Activated T-cell treated with anti-CD3 and anti-CD28 coated beads, Interleukin-2, amount 50 U/mL, for 72 hours (primary cell): ENCODE measurements around the gene SCYL3. TPM values are rescaled to one million over a fixed set of nuclear protein-coding genes. Genes with fewer than 3 reads are reported as not detected.

Experiments used
- ATAC-seq, 2 donors: fragments of 150-1000 bp; cut with Tn5 transposase; replicated peaks in 1 of 2; 2 replicates each; pipeline ENCODE4 v1.10.0; 2021; ENCODE audit warnings: moderate library complexity in 2 of 2, mild to moderate bottlenecking in 1 of 2
- DNase-seq, 2 donors: peaks; one replicate each; pipeline ENCODE4 v3.0.0; 2021 to 2022; ENCODE audit warnings: mixed read lengths in 1 of 2
- H3K27ac Mint-ChIP-seq: one replicate; pipeline ENCODE4 v1.8.0; 2022; ENCODE audit warnings: mild to moderate bottlenecking, moderate library complexity, mixed read lengths
- H3K27me3 Mint-ChIP-seq: one replicate; pipeline ENCODE4 v1.8.0; 2022; ENCODE audit warnings: low read depth, mixed read lengths
- H3K36me3 Mint-ChIP-seq, 2 donors: one replicate each; pipeline ENCODE4 v1.8.0; 2022; ENCODE audit warnings: mixed read lengths in 2 of 2, mild to moderate bottlenecking in 1 of 2; ENCODE audit not compliant: insufficient read depth in 2 of 2
- H3K4me1 Mint-ChIP-seq: one replicate; pipeline ENCODE4 v1.8.0; 2022; ENCODE audit warnings: low read depth, mixed read lengths
- H3K4me3 Mint-ChIP-seq, 2 donors: one replicate each; pipeline ENCODE4 v1.8.0; 2022; ENCODE audit warnings: mild to moderate bottlenecking in 2 of 2, mixed read lengths in 2 of 2, moderate library complexity in 2 of 2
- H3K9me3 Mint-ChIP-seq, 2 donors: one replicate each; pipeline ENCODE4 v1.8.0; 2022; ENCODE audit warnings: mixed read lengths in 2 of 2
- total RNA-seq, 2 donors: library from RNA; stranded (reverse); gene quantifications; one replicate each; pipeline ENCODE4 v1.2.3, GENCODE V29; 2022

Gene SCYL3
- total RNA-seq, 2 donors from 2014 or later = 17.9 to 19.1 TPM

DNA sequence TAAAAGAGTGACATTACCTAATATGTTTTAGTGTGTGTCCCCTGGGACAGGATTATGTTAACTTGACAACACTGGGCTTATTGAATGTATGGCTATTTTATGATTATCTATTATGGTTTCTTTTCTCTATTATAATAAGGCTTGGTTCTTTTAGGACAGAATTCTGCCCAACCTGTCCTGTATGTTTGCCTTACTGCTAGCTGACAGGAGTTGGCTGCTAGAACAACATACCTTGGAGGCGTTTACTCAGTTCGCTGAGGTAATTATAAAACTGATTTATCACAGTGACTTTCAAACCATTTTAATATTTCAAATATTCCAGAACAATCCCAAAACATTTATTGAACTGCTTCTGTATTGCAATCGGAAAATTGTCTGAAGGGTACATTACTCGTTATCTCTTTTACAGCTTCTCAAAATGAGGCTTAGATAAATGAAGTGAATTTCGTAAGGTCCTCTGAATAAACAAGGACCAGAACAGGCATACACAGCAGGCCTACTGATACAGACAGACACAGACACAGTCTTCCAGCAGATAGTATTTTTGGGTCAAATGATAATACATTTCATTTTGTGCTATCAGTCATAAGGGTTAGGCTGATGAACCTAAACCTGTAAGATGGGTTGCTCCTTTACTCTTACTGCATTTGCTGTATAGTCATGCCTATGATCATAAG lies 44.2 kb downstream of the SCYL3 start:
- DNase-seq (no peak), ATAC-seq (no peak)
- H3K36me3 Mint-ChIP-seq = peaks cover 18 to 59% of the 10 kb centered on the region in 2 donors
- no peaks in the 10 kb centered on the region for H3K4me1 Mint-ChIP-seq
- no peak overlapping the region for H3K4me3 Mint-ChIP-seq
- H3K27me3 Mint-ChIP-seq = no peaks in the 10 kb centered on the region
- H3K9me3 Mint-ChIP-seq = no peaks in the 10 kb centered on the region
- no peak overlapping the region for H3K27ac Mint-ChIP-seq

DNA sequence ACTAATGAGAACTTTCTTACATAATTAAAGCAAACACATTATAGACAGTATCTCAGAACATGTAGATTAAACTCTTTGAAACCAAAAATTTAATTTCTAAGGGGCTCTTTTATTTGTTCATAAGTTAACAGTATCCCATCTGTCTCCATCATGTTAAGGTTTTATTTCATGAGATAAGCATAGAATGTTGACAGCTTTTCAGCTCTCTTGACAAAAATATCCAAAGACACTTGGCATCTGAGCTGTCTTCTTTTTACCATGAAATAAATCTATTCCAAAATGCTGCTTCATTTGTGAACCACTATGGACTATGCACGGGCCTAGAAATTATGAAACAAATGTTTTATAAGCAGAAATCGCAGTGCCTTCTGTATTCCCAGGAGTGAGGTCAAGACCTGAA lies 45.2 kb downstream of the SCYL3 start:
- Mint-ChIP-seq H3K36me3 (peaks cover 25 to 59% of the 10 kb centered on the region in 2 donors), H3K4me3 (no peak overlapping the region), H3K27me3 (no peaks in the 10 kb centered on the region), H3K4me1 (no peaks in the 10 kb centered on the region), H3K27ac (no peak overlapping the region), H3K9me3 (no peaks in the 10 kb centered on the region)
- ATAC-seq (no peak), DNase-seq (no peak)

DNA sequence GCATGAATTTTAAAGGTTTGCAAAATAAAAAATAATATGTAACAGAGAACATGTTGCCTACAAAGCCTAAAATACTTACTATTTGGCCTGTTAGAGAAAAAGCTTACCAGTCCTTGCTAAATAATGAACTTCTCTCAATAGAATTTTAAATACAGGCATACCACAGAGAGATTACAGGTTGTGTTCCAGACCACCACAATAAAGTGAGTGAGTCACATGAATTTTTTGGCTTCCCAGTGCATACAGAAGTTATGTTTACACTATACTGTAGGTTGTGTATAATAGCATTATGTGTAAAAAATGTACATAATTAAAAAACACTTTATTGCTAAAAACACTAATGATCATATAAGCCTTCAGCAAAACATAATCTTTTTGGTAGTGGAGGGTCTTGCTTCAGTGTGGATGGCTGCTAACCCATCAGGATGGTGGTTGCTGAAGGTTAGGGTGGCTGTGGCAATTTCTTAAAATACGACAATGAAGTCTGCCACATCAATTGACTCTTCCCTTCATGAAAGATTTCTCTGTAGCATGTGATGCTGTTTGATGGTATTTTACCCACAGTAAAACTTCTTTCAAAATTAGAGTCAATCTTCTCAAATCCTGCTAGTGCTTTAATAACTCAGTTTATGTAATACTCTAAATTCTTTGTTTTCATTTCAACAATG lies 48.6 kb downstream of the SCYL3 start:
- peaks cover 33 to 64% of the 10 kb centered on the region in 2 donors for H3K36me3 Mint-ChIP-seq
- ATAC-seq = no peak
- H3K4me3 Mint-ChIP-seq = no peak overlapping the region
- DNase-seq = no peak
- no peaks in the 10 kb centered on the region for H3K4me1 Mint-ChIP-seq
- H3K27me3 Mint-ChIP-seq = no peaks in the 10 kb centered on the region
- peaks cover 2 to 10% of the 10 kb centered on the region in 2 donors for H3K9me3 Mint-ChIP-seq
- no peak overlapping the region for H3K27ac Mint-ChIP-seq

DNA sequence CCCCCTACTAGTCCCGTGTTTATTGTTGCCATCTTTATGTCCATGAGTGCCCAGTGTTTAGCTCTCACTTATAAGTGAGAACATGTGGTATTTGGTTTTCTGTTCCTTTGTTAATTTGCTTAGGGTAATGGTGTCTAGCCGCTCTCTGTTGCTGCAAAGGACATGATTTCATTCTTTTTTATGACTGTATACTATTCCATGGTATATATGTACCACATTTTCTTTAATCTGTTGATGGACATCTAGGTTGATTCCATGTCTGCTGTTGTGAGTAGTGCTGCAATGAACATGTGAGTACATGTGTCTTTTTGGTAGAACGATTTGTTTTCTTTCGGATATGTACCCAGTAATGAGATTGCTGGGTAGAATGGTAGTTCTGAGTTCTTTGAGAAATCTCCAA lies 54.8 kb downstream of the SCYL3 start:
- Mint-ChIP-seq H3K4me1 (no peaks in the 10 kb centered on the region), H3K4me3 (no peak overlapping the region), H3K9me3 (peaks cover 5 to 20% of the 10 kb centered on the region in 2 donors), H3K27me3 (no peaks in the 10 kb centered on the region), H3K27ac (no peak overlapping the region), H3K36me3 (peaks cover 30 to 58% of the 10 kb centered on the region in 2 donors)
- ATAC-seq (no peak), DNase-seq (no peak)

DNA sequence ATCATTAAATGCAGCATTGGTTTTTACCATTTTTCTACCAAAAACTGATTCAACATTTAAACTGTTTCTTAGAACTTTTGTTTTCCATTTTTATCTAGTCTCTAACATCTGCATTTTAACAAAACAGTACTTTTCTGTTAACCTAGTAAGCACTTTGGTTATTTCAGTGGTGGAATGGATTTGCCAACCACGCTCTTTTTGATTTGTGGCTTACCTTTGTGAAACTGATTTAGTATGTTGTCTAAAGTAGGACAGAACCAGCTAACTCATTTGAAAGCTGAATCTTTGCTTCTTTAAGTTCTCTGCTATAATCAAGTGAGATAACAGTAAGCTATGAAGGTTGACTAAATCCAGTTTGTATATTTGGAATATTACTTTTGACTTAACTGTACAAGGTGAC lies 57.5 kb downstream of the SCYL3 start:
- no peak for ATAC-seq
- no peak overlapping the region for H3K27ac Mint-ChIP-seq
- no peak overlapping the region for H3K4me3 Mint-ChIP-seq
- H3K36me3 Mint-ChIP-seq = peaks cover 26 to 51% of the 10 kb centered on the region in 2 donors
- no peaks in the 10 kb centered on the region for H3K27me3 Mint-ChIP-seq
- H3K4me1 Mint-ChIP-seq = no peaks in the 10 kb centered on the region
- H3K9me3 Mint-ChIP-seq = peaks cover 5 to 17% of the 10 kb centered on the region in 2 donors
- no peak for DNase-seq

DNA sequence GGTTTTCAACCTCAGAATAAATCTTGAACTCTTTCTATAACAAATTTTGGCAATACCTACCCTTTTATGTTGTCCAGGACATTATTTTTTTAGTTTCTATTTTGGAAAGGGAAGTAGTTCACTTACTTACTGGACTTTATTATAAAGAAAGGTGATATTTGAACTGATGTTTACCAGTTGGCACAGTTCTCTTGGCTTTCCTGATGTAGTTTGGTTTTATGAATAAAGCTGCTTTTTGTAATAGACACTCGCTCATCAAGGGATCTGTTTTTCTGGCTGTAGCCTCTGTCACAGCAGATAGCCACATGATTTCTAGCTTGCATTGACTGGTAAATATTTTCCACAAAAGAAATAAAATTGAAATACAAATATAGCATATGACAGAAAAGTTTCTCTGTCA lies 58.0 kb downstream of the SCYL3 start:
- Mint-ChIP-seq H3K27me3 (no peaks in the 10 kb centered on the region), H3K36me3 (peaks cover 22 to 51% of the 10 kb centered on the region in 2 donors), H3K9me3 (peaks cover 4 to 12% of the 10 kb centered on the region in 2 donors), H3K4me1 (no peaks in the 10 kb centered on the region), H3K4me3 (no peak overlapping the region), H3K27ac (no peak overlapping the region)
- no peak for ATAC-seq
- DNase-seq = no peak

DNA sequence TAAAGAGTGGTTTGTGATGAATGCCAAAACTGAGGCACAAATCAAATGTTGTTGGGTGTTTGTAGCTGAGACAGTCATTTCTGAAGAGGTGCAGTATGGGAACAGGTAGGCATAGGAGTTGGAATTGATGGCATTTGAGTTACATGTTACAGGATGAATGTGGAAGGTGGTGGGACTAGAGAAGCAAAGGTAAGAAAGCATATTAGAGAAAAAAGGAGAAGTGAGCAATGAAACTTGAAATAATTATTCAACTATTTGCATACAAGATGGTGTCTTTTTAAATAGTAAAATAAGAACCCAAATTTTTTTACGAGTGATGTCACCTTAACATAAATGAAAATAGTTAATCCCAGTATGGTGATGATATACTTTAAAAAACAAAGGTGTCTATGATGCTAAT lies 58.8 kb downstream of the SCYL3 start:
- Mint-ChIP-seq H3K27ac (no peak overlapping the region), H3K27me3 (no peaks in the 10 kb centered on the region), H3K4me1 (no peaks in the 10 kb centered on the region), H3K36me3 (peaks cover 20 to 49% of the 10 kb centered on the region in 2 donors), H3K4me3 (no peak overlapping the region), H3K9me3 (peaks cover 4 to 8% of the 10 kb centered on the region in 2 donors)
- ATAC-seq = no peak
- no peak for DNase-seq

DNA sequence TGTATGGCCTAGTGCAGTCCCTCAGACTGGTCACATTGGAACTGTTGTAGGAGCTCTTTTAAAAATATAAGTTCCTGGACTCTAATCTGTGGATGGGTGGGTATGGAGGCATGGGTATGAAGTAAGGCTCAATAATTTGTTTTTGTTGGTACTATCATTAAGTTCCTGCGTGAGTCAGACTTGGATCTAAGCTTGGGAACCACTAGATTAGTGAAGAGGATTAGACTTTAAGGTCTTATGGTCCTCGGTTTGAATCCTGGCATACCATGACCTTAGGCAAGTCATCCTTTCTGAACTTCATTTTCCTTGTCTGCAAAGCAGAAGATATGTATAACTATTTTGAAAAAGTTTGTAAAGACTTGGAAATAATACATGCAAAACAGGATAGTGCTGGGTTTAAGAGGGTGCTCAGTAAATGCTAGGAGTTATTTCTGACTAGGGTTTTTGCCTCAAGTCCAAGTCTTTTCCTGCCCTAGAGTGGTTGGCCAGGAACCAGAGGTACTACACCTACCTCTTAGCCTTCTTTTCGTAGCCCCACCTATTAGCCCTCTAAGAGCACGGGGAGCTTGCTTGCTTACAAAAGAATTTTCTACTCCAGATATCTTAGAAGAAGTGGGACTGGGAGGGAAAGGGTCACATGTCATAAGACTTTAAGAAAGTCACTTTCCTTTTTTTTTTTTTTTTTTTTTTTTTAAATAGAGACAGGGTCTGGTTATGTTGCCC lies 60.4 kb downstream of the SCYL3 start:
- peaks cover 10 to 40% of the 10 kb centered on the region in 2 donors for H3K36me3 Mint-ChIP-seq
- H3K27ac Mint-ChIP-seq = peak overlapping the region; percentile 63
- no peaks in the 10 kb centered on the region for H3K4me1 Mint-ChIP-seq
- ATAC-seq = no peak
- H3K27me3 Mint-ChIP-seq = no peaks in the 10 kb centered on the region
- no peak for DNase-seq
- no peaks in the 10 kb centered on the region for H3K9me3 Mint-ChIP-seq
- H3K4me3 Mint-ChIP-seq = no peak overlapping the region

DNA sequence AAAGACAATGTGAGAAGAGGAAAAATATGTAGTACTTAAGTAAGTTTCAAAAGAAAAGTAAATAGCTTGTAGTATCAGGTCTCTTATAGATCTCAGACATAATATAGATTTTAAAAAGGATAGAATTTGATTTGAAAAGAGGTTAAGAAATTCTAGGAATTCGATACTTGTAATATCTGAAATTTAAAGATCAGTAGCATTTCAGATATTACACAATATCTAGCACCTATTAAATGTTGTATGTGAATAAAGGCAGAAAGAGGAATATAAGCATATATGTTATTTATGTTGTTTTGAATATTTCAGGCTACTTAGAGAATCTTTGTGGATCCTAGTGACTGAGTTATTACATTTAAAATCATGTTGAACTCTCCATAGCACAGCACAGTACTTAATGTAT lies 64.0 kb downstream of the SCYL3 start:
- no peak for ATAC-seq
- Mint-ChIP-seq H3K27me3 (no peaks in the 10 kb centered on the region), H3K9me3 (no peaks in the 10 kb centered on the region)

DNA sequence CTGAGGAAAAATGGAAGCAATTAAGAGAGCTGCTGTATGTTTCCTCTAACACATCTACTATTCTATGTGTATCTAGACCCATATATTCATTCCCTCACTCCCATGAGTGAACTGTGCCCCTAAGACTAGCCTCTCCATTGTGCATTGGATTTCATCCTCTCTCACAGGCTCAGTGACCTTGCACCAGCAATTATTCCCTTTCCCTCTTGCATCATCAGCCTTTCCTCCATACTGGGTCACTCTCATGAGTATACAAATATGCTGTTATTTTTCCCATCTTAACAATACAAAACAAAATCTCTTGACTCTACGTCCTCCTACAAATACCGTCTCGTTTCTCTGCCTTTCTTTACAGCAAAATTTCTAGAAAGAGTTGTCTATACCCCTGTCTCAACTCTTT lies 69.5 kb downstream of the SCYL3 start:
- Mint-ChIP-seq H3K27me3 (no peaks in the 10 kb centered on the region), H3K27ac (no peak overlapping the region), H3K4me1 (no peaks in the 10 kb centered on the region), H3K4me3 (no peak overlapping the region), H3K9me3 (no peaks in the 10 kb centered on the region), H3K36me3 (peaks cover 17 to 27% of the 10 kb centered on the region in 2 donors)
- ATAC-seq (no peak), DNase-seq (no peak)

More for the DNA sequence above, 64.0 kb downstream of the SCYL3 start:
- no peak overlapping the region for H3K27ac Mint-ChIP-seq
- H3K4me3 Mint-ChIP-seq = no peak overlapping the region
- H3K36me3 Mint-ChIP-seq = peaks cover 14 to 35% of the 10 kb centered on the region in 2 donors
- H3K4me1 Mint-ChIP-seq = no peaks in the 10 kb centered on the region
- no peak for DNase-seq

DNA sequence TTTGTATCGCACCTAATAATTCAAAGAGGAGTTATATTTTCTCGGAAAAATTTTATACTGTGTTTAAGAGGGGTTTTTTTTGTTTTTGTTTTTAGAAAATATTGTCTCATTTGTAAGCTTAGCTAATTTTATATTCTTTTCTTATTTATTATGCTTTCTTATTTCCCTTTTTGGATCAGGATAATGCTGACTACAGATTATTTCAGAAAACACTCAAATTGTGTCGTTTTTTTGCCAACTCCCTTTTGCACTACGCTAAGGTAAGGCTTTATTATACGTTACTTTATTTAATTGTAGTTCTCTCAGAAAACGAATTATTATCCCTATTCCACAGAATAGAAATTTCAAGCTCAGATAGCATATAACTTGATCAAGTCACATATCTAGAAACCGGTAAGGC lies 72.2 kb downstream of the SCYL3 start:
- Mint-ChIP-seq H3K27ac (no peak overlapping the region), H3K4me3 (no peak overlapping the region), H3K9me3 (no peaks in the 10 kb centered on the region), H3K4me1 (no peaks in the 10 kb centered on the region), H3K36me3 (peaks cover 14 to 32% of the 10 kb centered on the region in 2 donors), H3K27me3 (no peaks in the 10 kb centered on the region)
- no peak for DNase-seq
- ATAC-seq = no peak

DNA sequence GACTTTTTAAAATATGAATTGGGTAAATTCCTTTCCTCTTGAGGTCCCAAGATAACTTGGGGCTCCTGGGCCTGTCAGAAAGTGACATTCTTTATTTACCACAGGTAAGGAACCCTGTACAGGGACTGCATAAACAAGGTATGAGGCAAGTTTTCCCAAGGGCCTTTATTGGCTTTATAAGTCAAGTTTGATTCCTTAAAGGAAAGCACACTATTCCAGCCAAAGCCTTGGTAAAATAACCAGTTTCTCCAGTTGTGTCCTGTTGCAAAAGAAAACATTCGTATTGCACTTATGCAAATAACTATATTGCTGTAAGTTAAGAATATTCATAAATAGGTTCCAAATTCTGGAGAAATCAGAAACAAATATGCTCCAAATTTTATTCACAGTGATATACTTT lies 77.1 kb downstream of the SCYL3 start:
- DNase-seq = no peak
- Mint-ChIP-seq H3K27ac (no peak overlapping the region), H3K9me3 (peaks cover 0 to 2% of the 10 kb centered on the region in 2 donors), H3K4me3 (no peak overlapping the region), H3K4me1 (no peaks in the 10 kb centered on the region), H3K36me3 (peaks cover 6 to 46% of the 10 kb centered on the region in 2 donors), H3K27me3 (no peaks in the 10 kb centered on the region)
- no peak for ATAC-seq

DNA sequence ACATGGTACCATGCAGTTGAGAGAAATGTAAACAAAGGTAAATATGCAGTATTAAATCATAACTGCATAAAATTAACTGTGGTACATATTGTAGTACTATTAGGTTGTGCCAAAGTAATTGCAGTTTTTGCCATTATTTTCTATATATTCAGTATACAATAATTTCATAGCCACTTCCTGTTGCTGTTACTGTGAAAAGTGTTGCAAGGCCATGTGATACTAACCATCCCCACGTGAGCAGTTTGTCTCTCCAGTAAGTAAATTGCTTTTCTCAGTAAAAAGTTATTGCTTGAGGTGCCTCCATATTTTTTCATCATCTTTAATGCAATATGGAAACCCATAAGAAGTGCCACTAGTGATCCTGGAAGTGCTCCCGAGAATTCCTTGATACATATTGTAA lies 79.4 kb downstream of the SCYL3 start:
- DNase-seq (no peak), ATAC-seq (no peak)
- Mint-ChIP-seq H3K36me3 (peaks cover 6 to 42% of the 10 kb centered on the region in 2 donors), H3K4me1 (no peaks in the 10 kb centered on the region), H3K9me3 (peaks cover 0 to 2% of the 10 kb centered on the region in 2 donors), H3K4me3 (no peak overlapping the region), H3K27ac (no peak overlapping the region), H3K27me3 (no peaks in the 10 kb centered on the region)
